Activated CD8-positive, alpha-beta memory T cell treated with anti-CD3 and anti-CD28 coated beads for 1 hour (primary cell): ENCODE measurements around the gene NOTCH1.
"Not testable (repeated sequence)": the region's sequence is repeated elsewhere in the genome, so short reads cannot be mapped to it uniquely, and the experiment has no call there.

ENCODE experiments used
- DNase-seq, 2 donors: peaks; one replicate each; pipeline ENCODE4 v3.0.0-alpha.2; 2020; ENCODE audit warnings: low read depth in 1 of 2; ENCODE audit errors: extremely low read depth in 1 of 2

Gene NOTCH1

DNA sequence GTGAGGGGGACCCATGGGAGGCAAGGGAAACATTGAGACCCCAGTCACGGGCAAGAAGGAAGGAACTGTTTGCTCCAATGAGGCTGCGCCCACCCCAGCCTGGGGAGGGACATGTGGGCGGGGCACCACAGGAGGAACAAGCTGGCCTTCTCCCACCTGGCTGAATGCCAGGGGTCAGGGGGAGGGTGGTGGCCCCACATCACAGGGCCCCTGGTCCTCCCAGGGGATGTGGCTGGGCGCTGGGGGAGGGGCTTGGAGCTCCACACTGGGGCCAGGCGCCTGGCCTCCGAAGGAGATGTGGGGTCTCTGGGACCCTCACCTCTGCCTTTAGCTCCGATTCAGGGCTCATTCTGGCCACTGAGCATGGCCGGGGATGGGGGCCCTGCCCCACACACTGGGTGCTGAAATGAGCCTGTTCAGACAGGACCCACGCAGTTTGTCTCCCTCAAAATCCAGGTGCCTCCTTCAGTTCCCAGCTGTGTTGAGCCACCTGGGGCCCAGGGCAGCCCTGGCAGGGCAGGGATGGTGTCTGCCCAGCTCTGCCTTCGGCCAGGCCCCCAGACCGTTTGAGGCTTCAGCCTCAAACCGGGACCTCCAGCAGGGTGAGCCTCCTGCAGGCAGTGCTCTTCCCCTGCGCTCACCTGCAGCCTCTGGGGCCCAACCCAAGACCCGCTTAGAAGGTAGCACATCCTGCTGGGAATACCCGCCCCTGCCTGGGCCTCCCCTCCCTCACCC lies 33.2 kb upstream of the NOTCH1 start:
- DNase-seq: no peak

DNA sequence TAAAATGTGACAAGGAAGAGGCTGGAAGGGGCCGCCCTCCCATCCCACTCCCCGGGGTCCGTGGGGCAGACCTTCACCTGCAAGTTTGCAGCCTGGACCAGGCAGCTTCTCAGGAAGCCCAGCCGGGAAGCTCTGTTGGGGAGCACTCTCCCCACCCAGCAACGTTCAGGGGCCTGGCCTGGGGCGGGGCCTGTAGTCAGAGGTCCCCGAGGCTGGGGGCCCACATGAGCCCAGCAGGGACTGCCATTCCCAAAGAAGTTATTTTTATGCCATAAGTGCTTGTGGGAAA lies 32.7 kb upstream of the NOTCH1 start:
- no peak for DNase-seq

DNA sequence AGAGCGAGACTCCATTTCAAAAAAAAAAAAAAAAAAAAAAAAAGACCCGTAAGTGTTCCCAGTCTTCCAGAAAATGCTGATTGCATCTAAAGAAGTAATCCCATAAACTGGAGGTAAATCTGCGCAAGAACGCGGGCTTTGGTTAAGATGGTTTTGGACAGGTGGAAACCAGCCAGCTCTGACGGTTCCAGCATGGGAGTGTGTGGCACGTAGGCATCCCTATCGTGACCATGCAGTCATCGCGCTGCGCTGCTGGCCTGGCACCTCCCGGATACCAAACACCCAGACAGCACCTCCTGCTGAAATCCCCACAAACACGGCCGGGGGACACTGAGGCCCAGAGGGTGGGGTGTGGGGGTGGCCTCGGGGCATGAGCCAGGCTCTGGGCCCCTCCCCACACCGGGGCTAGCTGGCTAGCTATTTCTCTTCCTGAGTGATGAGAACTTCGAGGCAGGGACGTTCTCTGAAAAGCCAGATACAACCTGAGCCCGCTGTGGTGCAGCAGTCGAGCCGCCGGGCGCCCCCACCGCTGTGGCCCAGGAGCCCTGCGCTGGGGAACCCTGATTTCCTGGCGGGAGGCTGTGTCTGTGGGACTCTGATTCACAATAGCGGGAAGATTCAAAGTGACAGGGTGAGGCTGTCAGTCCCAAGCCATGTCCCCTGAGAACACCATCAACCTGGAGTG lies 32.2 kb upstream of the NOTCH1 start:
- no peak for DNase-seq

DNA sequence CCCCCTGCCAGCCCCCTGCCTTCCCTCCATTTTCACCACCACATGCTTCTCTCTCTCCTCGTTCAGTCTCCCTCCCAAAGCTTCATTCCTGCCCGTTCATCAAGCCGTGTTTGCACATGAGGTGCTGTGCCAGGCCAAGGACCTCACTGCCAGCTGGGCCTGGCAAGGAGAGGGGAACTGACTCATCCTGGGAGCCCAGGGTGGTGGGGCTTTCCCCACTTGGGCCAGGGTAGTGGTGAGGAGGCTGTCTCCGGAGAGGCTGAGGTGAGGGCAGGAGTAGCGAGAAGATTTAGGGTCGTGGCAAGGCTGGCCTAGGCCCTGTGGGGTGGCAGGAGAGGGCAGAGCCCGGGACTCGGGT lies 30.4 kb upstream of the NOTCH1 start:
- no peak for DNase-seq

DNA sequence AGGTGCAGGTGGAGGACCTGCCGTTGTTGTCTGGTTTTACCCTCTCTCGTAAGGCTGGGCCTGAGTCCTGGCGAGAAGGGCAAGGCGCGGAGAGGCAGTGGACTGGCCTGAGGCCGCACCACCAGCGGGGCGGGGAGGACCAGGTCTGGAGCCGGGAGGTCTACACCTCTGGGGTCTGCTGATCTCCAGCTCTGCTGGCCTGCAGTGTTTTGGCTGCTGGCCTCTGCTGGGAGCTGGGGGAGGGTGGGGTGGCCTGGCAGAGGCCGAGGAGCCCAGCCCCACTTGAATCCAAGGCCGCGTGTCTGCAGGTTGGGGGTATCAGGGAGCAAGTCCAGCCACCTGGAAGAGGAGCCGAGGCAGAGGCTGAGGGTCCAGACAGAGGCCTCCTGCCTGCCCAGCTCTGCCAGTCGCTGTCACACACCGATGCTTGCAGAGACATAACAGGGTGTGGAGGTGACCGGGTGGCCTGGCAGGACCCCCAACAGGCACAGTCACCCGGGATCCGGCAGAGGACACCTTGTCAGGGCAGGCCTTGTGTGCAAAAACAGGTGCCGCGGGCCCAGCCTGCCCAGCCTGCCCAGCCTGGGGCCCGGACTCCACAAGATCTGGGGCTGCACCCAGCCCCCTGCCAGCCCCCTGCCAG lies 29.9 kb upstream of the NOTCH1 start:
- no peak for DNase-seq

DNA sequence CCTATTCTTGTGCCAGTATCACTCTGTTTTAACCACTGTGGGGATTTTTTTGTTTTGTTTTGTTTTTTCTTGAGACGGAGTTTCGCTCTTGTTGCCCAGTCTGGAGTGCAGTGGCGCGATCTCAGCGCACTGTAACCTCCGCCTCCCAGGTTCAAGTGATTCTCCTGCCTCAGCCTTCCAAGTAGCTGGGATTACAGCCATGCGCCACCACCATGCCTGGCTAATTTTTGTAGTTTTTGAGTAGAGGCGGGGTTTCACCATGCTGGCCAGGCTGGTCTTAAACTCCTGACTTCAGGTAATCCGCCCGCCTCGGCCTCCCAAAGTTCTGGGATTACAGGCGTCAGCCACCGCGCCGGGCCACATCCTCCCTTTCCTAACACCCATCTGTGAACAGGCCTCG lies 28.8 kb upstream of the NOTCH1 start:
- not testable (repeated sequence) for DNase-seq

DNA sequence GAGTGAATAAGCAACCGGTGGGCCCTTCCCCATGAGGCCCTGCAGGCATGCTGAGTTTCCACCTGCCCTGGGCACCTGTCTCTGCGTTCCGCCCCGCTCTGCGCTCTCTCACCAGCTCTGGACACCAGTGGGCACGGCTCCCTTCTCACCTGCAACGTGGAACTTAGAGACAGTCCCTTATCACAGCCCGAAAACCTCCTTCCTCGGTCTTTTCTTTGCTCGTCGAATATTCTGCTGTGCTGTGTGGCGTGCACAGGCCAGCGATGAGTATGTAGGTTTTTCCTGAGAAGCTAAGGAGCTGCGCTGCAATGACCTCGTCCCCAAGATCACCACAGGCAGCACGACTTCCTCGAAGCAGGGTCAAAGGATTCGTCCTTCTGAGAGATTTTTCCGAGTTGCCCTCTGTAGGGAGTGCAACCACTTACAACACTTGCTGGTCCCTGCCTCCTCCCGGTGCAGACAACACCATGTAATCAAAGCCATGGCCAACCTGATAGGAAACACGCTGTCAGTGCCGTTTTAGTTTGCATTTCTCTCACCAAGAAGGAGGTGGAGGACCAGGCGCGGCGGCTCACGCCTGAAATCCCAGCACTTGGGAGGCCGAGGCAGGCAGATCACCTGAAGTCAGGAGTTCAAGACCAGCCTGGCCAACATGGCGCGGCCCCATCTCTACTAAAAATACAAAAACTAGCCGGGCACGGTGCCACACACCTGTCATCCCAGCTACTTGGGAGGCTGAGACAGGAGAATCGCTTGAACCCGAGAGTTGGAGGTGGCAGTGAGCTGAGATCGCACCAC lies 27.2 kb upstream of the NOTCH1 start:
- no peak for DNase-seq

DNA sequence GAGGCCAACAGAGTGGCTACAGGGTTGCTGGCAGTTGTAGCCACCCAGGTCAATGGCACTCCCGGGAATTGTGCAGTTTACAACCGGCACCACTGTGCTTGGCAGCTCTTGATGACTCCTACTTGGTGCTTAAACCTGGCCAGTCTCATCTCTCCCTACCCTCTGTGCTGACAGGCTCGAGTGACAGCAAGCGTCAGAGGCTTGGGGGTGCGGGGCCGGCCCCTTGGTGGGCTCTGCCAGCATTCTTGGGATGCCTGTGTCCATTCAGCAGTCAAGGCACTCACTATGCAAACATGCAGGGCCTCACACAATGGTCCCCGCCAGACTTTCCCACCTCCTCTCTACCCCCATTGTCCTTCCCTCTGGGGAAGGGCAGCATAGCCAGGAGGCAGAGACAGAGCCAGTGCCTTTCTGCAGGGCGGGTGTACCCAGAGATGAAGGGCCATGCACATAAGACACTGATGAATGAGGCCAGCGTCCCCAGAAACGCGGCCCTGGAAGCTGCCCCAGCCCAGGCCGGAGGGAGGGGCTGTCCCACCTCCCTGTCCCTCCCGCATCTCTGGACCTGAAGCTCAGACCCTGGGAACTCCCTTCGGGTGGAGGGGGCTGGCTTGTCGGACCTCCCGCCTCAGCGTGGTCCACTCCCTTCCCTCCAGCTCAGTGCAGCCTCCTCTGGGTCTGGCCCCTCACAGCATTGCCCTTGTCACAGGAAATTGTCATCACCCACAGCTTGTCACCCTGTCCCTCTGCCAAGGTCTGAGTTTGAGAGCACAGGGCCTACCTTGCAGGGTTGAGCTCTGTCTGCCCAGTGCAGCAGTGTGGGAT lies 26.4 kb upstream of the NOTCH1 start:
- no peak for DNase-seq

DNA sequence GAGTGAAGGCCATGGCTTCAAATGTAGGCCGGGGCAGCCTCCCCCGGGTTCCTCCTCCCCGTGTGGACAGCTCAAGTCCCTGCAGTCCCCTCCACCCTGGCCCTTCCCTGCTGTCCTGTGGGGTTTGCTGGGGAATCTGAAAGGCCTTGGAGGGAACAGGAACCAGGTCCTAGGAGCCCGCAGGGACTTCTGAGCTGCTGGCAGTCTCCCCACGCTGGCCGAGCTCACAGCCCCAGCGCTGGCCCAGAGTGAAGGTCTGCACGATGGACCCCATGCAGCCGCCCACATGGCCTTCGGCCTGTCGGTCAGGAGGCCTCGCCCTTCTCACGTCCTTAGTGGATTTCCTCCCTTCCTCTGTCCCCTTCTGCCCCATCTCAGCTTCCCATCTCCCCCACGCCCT lies 25.7 kb upstream of the NOTCH1 start:
- DNase-seq: no peak

DNA sequence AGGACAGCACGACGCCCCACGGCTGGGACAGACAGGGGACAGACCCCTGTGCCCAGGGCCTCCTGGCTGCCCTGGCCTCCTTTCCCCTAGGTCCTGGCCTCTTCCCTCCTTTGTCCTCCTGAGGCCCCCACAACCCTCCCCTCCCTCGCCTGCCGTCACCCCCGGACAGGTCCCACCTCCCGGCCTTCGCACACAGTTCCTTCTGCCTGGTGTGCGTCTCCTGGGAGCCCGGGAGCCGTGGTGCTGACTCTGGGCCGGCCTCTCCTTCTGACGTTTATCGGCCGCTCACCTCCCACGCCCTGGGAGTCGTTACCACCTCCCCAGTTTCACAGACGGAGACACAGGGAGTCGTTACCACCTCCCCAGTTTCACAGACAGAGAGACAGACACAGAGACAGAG lies 25.1 kb upstream of the NOTCH1 start:
- DNase-seq: no peak

DNA sequence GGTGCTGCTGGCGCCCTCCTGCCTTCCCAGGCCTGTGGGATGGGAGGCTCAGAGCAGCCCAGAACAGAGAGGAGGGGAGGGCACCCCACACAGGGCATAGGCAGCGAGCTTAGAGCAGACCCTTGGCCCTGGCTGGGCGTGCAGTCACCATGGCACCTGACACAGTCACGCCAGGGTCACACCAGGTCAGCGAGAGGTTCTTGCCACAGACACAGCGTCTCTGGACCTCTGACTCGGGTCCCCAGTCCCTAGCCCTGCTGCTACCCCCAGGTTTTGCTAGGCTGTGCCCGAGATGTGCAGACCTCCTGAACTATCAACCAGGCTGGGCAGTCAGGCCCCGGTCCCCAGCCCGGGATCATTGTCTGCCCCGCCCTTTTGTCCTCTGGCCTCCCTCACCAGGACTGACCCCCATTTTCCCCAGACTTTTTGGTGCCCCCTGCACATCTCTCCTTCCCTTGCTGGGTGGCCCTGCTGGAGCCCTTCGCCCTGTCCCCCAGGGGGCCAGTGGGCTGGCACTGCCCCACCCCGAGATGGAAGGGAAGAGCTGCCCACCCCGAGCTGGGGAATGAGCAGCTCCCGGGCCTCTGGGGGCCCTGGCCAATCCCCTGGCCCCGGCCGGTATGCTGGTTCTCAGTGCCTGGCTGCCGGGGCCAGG lies 24.5 kb upstream of the NOTCH1 start:
- DNase-seq: no peak

DNA sequence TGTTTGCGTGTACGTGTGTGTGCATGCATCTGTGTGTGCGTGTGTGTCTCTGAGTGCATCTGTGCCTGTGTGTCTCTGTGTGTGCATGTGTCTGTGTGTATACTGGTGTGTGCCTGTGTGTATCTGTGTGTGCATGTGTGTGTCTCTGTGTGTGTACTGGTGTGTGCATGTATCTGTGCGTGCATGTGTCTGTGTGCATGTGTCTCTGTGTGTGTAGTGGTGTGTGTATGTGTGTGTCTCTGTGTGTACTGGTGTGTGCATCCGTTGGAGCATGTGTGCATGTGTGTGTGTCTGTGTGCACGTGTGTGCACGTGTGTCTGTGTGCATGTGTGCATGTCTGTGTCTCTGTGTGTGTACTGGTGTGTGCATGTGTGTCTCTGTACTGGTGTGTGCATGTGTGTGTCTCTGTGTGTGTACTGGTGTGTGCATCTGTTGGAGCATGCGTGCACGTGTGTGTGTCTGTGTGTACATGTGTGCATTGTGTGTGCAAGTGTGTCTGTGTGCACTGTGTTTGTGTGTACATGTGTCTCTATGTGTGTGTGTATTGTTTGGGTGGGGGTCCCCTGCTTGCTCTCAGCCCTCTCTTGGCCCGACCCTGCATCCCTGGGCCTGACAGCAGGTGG lies 23.8 kb upstream of the NOTCH1 start:
- no peak for DNase-seq

DNA sequence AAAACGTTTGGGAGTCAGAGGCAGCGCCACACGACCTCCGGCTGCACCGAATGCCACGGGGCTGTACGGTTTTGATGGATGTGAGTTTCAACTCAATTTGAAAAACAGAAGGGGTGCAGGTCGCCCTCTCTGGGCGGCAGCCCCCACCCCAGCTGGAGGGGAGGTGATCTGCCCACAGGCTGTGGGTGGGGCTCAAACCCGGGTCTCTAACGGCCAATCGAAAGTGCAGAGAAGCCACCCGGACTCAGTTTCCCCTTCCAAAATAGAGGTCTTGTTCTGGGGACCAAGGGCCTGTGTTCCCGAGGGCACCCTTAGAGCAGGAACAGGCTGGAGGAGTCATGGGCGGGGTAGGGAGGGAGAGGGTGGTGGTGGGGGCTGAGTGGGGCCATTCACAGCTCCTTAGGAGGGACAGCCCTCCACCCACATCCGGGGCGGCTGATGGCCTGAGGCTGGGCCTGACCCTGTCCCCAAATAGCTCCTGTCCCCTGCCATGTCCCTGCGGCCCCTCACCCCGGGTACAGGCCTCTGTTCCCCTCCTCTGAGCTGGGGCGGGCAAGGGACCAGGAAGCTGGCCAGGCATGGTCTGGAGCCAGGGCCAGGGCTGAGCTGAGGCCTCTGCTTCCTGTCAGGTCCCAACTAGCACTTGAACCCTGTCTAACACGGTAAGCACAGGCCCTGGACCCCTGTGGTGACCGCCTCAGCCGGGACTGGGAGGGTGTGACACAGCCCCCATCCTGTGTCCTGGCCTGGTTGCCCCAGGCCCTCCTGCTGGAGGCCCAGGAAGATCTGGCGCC lies 22.6 kb upstream of the NOTCH1 start:
- no peak for DNase-seq

DNA sequence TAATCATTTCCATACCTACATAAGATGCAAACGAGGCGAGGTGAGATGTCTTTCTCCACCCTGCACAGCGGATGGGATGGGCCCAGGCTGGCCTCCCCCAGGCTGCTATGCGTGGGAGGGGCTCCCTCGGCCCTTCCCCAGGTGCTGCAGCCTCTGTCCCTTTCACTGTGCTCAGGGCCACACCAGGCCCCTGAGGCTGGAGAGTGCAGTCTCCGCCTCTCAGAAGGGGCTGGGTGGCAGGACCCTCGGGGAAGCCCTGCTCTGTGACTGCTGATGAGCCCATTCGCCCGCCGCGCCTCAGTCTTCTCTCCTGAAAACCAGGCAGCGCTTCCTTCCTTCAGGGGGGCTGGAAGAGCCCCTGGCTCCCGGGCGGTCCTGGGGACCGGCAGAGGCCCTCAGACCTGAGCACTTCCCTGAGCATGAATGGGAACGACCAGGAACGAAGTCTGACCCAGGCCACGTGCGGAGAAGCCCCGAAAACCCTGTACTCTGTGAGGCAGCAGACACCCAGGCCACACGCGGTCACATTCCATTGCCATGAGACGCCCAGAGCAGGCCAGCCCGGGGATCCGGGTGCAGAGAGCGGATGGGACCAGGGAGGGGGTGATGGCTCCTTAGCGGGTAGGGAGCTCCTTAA lies 21.9 kb upstream of the NOTCH1 start:
- no peak for DNase-seq

DNA sequence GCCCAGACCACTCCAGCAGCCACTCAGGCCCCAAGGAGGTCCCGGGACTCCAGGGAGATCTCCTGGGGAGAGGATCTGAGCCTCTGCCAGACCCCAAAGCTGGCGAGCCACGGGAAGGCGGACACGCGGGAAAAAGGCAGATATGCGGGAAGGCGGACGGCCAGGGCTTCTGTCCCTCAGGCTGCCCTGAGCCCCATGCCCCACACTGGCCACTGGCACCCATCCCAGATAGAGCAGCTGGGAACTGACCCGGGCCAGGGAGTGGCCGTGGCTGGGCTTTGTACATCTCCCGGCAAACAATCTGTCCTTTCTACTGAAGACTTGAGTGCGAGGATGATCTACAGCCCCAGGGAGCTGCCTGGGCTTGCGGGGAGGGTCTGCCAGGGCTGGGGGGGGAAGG lies 21.1 kb upstream of the NOTCH1 start:
- DNase-seq: no peak

DNA sequence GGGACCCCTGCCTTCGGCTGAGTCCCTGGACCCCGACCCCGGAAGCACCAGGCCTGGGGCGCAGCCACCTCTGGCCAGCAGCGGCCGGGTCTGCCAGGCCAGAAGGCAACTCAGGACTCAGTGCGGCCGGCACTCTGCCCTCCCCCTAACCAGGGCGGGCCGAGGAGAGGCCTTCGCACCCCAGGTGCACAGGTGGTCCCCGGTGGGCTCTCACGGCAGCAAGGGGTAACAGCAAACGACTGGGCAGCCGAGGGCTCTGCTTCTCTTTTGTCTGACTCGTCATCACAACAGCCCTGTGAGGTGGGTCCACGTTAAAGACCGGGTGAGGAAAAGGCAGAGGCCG lies 20.7 kb upstream of the NOTCH1 start:
- DNase-seq: no peak

DNA sequence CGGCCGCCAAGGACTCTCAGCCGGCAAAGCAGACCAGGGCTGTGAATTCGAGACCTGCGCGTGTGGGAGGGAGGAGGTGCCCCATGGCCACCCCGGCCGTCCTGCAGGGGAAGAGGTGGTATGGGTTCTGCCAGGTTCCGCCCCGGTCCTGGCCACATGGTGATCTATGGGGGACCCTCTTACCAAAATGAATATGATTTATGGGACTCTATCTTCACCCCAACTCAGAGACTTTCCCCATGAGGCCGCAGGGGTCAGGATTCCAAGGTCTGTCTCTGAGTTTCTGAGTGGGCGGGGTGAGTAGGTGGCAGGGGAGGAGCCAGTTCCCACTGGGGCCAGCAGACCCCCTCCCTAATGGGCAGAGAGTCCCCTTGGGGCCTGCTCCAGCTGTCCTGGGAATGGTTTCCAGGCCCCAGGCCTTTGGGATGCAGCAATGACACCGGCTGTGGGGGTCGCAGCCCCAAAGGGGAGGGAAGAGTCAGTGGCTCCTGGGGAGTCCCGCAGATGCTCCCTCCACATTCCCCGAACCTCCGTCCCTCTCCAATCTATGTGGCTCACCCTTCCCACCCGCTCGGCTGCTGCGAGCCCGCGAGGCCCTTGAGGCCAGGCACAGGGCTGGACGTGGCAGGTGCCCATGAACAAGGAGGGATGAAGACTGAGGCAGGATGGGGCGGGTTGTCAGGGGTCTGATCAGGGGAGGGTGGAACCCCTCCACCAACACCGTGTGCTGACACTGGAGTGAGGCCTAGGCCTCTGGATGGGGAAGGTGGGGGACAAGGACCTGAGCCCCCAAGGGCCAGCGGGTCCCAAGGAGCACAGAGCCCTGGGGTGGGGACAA lies 20.1 kb upstream of the NOTCH1 start:
- DNase-seq: no peak
